NB4 (cell line): Measurements from ENCODE around the gene TMEM72.

Experiments
- POLR2A ChIP-seq: IDR thresholded peaks from 2 replicates; pipeline ENCODE4 v1.6.1; 2011; ENCODE audit warnings: mild to moderate bottlenecking; ENCODE audit not compliant: insufficient read length; ENCODE audit errors: extremely low read depth
- TF ChIP-seq, protein P1 (sequence below): IDR thresholded peaks from one replicate; pipeline ENCODE4 v1.5.1; 2012; ENCODE audit warnings: low read depth, low read length
- TF ChIP-seq, protein P2 (sequence below): IDR thresholded peaks from 2 replicates; pipeline ENCODE4 v1.6.1; 2011; ENCODE audit warnings: low read depth, low read length

DNA sequence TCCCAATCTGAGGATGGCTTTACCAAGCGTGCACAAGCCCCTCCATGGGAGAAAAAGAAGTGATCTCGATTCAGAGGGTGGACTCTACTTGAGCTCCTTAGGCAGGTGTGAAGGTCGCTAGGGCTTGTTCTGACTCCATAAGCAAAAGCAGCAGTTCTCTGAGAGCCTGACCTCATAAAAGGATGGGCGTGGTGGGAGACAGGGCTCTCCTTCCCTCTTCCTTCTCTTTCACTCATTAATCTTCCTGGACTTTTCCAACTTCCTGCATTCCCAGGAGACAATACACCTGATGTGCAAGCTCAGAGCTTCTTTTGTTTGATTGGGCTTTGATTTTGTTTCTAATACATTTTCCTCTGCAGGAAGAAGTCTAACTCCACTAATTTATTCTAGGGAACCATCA lies 22.3 kb upstream of the TMEM72 start:
- TF ChIP-seq POLR2A = no peak
- TF ChIP-seq, protein P1, sequence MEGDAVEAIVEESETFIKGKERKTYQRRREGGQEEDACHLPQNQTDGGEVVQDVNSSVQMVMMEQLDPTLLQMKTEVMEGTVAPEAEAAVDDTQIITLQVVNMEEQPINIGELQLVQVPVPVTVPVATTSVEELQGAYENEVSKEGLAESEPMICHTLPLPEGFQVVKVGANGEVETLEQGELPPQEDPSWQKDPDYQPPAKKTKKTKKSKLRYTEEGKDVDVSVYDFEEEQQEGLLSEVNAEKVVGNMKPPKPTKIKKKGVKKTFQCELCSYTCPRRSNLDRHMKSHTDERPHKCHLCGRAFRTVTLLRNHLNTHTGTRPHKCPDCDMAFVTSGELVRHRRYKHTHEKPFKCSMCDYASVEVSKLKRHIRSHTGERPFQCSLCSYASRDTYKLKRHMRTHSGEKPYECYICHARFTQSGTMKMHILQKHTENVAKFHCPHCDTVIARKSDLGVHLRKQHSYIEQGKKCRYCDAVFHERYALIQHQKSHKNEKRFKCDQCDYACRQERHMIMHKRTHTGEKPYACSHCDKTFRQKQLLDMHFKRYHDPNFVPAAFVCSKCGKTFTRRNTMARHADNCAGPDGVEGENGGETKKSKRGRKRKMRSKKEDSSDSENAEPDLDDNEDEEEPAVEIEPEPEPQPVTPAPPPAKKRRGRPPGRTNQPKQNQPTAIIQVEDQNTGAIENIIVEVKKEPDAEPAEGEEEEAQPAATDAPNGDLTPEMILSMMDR = no peak
- TF ChIP-seq, protein P2, sequence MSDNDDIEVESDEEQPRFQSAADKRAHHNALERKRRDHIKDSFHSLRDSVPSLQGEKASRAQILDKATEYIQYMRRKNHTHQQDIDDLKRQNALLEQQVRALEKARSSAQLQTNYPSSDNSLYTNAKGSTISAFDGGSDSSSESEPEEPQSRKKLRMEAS = no peak
